Omental fat pad (tissue), 4 donors: ENCODE measurements around the gene ACTMAP. TPM values are rescaled to one million over a fixed set of nuclear protein-coding genes. Genes with fewer than 3 reads are reported as not detected.
A peak's percentile ranks its signal among the peaks of the same experiment; 100 is the strongest.
"Not testable (repeated sequence)": the region's sequence is repeated elsewhere in the genome, so short reads cannot be mapped to it uniquely, and the experiment has no call there.

Source experiments
- ATAC-seq: fragments of 150-250 bp; one replicate; pipeline ENCODE4 v1.9.1; 2016; ENCODE audit warnings: mild to moderate bottlenecking, moderate library complexity; ENCODE audit not compliant: low FRiP score
- DNase-seq: peaks from one replicate; pipeline ENCODE4 v3.0.0-alpha.2; 2019; ENCODE audit warnings: low spot score
- total RNA-seq, 4 donors: library from RNA; depleted of rRNA; stranded (reverse); fragments of >200 nt; gene quantifications; one replicate each; pipeline ENCODE4 v1.1.0, GENCODE V29; 2016
- TF ChIP-seq, protein P1 (sequence below), 3 donors: fragments of 450-650 bp; IDR thresholded peaks; one replicate each; pipeline ENCODE4 v1.5.1; 2016 to 2017; ENCODE audit warnings: antibody characterized with exemption in 3 of 3, mild to moderate bottlenecking in 3 of 3, moderate library complexity in 2 of 3

ACTMAP gene
- total RNA-seq, 4 donors from 2014 or later, result 3.2 to 3.8 (median 3.5) TPM

DNA sequence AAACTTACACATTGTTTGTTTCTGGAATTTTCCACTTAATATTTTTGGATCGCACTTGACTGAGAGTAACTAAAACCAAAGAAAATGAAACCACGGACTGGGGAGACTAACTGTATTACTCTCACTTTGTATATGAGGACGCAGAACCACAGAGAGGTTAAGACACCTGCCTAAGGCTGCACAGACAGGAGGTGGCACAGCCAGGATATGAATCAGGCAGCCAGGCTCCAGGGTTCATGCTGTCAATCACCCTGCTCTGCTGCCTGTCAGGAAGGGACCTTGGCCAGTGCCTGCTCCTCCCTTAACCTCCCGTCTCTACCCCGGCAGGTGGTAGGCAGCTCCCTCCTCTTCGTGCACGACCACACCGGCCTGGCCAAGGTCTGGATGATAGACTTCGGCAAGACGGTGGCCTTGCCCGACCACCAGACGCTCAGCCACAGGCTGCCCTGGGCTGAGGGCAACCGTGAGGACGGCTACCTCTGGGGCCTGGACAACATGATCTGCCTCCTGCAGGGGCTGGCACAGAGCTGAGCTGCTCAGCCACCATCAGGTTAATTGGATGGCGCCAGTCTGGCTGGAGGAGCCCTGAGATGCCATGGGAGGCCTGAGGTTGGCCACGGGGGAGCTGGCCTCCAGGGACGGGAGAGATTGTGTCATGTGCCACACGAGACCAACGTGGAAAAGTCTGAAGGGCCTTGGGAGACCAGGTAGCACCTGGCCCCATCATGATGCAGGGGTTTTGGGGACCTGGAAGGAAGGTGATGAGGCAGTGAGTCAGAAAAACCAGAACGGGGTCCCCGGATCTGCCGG, 11.0 kb downstream of the ACTMAP start:
- TF ChIP-seq, protein P1, sequence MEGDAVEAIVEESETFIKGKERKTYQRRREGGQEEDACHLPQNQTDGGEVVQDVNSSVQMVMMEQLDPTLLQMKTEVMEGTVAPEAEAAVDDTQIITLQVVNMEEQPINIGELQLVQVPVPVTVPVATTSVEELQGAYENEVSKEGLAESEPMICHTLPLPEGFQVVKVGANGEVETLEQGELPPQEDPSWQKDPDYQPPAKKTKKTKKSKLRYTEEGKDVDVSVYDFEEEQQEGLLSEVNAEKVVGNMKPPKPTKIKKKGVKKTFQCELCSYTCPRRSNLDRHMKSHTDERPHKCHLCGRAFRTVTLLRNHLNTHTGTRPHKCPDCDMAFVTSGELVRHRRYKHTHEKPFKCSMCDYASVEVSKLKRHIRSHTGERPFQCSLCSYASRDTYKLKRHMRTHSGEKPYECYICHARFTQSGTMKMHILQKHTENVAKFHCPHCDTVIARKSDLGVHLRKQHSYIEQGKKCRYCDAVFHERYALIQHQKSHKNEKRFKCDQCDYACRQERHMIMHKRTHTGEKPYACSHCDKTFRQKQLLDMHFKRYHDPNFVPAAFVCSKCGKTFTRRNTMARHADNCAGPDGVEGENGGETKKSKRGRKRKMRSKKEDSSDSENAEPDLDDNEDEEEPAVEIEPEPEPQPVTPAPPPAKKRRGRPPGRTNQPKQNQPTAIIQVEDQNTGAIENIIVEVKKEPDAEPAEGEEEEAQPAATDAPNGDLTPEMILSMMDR (IDR thresholded peaks at IDR 0.05), result no peak
- ATAC-seq (no peak), DNase-seq (no peak)

- TF ChIP-seq, protein P1 (IDR thresholded peaks at IDR 0.05), result no peak
- ATAC-seq (no peak), DNase-seq (no peak)
These were observed 13.1 kb downstream of the ACTMAP start for GRCh38 chr19:40737102-40737644.

GRCh38 chr19:40736661-40737060, 13.6 kb downstream of the ACTMAP start:
- ATAC-seq (no peak), DNase-seq (no peak)
- TF ChIP-seq, protein P1 (IDR thresholded peaks at IDR 0.05), result no peak

DNA sequence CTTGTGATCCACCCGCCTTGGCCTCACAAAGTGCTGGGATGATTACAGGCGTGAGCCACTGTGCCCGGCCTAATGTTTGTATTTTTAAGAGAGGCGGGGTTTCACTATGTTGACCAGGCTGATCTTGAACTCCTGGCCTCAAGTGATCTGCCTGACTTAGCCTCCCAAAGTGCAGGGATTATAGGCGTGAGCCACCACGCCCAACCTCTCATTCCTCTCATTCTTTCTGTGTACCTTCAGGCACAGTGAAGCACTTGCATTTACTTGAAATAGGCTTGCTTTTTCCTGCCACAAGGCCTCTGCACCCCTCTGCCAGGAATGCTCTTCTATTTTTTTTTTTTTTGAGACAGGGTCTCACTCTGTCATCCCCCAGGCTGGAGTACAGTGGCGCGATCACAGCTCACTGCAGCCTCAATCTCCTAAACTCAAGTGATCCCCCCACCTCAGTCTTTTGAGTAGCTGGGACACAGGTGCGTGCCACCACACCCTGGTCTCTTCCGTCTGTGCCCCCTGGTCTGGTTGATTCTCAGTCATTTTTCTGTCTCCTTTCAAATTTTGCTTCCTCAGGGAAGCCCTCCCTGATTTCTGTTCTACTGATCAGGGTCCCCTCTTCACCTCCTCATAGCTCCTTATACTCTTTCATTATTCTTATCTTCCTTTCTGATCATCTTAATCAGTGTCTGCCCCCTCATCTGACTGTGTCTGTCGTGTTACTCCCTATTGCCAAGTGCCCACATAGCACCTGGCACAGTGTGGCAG, 15.1 kb downstream of the ACTMAP start:
- no peak for ATAC-seq
- DNase-seq, result no peak
- TF ChIP-seq, protein P1 (IDR thresholded peaks at IDR 0.05), result no peak

DNA sequence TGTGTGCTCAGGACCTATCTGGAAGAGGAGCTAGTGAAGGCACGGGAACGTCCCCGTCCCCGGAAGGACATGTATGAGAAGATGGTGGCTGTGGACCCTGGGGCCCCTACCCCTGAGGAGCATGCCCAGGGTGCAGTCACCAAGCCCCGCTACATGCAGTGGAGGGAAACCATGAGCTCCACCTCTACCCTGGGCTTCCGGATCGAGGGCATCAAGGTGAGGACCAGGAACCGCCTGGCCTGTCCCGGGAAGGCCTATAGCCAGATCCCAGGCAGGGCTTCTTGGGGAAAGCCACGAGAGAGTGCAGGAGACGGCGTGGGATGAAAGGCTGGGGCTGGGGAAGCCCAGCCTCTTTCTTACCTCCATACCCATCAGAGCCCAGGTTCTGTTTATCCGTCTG, 17.1 kb downstream of the ACTMAP start:
- peak; percentile 22 for ATAC-seq
- DNase-seq, result no peak
- TF ChIP-seq, protein P1 (IDR thresholded peaks at IDR 0.05), result no peak

GRCh38 chr19:40732304-40732703, 18.0 kb downstream of the ACTMAP start:
- ATAC-seq, DNase-seq: not testable (repeated sequence)

DNA sequence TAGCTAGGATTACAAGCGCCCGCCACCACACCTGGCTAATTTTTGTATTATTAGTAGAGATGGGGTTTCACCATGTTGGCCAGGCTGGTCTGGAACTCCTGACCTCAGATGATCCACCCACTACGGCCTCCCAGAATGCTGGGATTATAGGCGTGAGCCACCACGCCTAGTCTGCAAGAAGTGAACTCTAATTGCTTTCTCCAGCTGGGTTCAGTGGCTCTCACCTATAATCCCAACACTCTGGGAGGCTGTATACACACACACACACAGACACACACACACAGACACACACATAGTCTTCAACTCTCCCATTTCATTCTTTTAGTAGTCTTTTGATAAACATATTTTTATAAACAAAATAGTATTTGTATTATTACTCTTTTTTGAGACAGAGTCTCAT, 20.2 kb downstream of the ACTMAP start:
- DNase-seq, ATAC-seq: not testable (repeated sequence)
